ENCODE data around the gene FARSB.

DNA sequence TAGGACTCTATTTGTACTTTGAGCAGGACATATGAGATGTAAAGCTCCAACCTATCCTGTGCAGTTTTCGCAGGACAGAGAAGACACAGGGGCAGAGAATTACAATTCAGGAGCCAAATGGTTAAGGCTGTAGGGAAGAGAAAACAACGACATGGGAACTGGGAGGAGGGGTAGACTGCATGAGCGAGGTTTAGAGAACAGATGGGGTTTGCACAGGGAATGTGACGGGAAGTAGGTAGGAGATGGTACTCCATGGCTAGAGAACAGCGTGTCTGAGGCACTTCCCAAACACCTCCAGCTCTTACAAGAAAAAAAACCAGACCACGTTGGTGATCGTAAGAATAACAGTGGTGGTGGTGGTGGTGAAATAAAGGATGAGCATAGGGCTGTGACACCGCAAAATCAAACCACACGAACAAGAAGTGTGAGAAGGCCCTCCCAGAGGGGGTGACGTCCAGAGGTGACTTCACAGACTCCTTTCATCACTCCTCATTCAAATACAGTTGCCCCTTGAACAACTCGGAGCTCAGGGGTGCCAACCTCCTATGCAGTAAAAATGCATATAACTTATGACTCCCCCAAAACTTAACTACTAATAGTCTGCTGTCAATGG lies 92.7 kb downstream of the FARSB start:
- TF ChIP-seq CTCF (IDR thresholded peaks at IDR 0.05) (no peak), EZH2 (IDR thresholded peaks at IDR 0.05) (no peak), EZH2phosphoT487 (IDR thresholded peaks at IDR 0.05) (no peak)

All from neural progenitor cell (in vitro differentiated cells).